Transverse colon (tissue), 3 donors: ENCODE results near the gene CDKN1A.

Experiments
- EP300 ChIP-seq: sonication (generic); formaldehyde crosslinking; IDR thresholded peaks from one replicate; pipeline ENCODE4 v1.6.1; 2017; ENCODE audit warnings: antibody characterized with exemption, low read depth
- POLR2A ChIP-seq: fragments of 450-650 bp; IDR thresholded peaks from one replicate; pipeline ENCODE4 v1.6.1; 2016; ENCODE audit warnings: antibody characterized with exemption, mild to moderate bottlenecking, moderate library complexity
- TF ChIP-seq, protein P1 (sequence below), 5 experiments: fragments of 200-600 bp in 3 of 5; fragments of 450-650 bp in 2 of 5; sonication (generic) in 3 of 5; IDR thresholded peaks; 1 replicate in 2 of 5; 2 replicates in 3 of 5; pipeline ENCODE4 v1.5.1; 2016 to 2017; ENCODE audit warnings: antibody characterized with exemption in 5 of 5, inconsistent platforms in 3 of 5, mild to moderate bottlenecking in 2 of 5, moderate library complexity in 1 of 5

GRCh38 chr6:36633915-36634314, 44.6 kb upstream of the CDKN1A start:
- TF ChIP-seq, protein P1, sequence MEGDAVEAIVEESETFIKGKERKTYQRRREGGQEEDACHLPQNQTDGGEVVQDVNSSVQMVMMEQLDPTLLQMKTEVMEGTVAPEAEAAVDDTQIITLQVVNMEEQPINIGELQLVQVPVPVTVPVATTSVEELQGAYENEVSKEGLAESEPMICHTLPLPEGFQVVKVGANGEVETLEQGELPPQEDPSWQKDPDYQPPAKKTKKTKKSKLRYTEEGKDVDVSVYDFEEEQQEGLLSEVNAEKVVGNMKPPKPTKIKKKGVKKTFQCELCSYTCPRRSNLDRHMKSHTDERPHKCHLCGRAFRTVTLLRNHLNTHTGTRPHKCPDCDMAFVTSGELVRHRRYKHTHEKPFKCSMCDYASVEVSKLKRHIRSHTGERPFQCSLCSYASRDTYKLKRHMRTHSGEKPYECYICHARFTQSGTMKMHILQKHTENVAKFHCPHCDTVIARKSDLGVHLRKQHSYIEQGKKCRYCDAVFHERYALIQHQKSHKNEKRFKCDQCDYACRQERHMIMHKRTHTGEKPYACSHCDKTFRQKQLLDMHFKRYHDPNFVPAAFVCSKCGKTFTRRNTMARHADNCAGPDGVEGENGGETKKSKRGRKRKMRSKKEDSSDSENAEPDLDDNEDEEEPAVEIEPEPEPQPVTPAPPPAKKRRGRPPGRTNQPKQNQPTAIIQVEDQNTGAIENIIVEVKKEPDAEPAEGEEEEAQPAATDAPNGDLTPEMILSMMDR (IDR thresholded peaks at IDR 0.05), result no peak
- no peak for TF ChIP-seq POLR2A
- TF ChIP-seq EP300, result no peak
